SK-MEL-5 (cell line): Measurements from ENCODE around the gene FBLN1. TPM values are rescaled to one million over a fixed set of nuclear protein-coding genes. Genes with fewer than 3 reads are reported as not detected.
"Not testable (repeated sequence)": the region's sequence is repeated elsewhere in the genome, so short reads cannot be mapped to it uniquely, and the experiment has no call there.

Source experiments
- DNase-seq: peaks from one replicate; pipeline ENCODE4 v3.0.0-alpha.2; 2016; ENCODE audit warnings: low read depth, low spot score
- in situ Hi-C: cut with HindIII; loops from 2 replicates; pipeline ENCODE4 v1.10.0; 2016; ENCODE audit warnings: low sequenced_read_pairs, high pct_unique_total_duplicates, low pct_unique_long_range_greater_than_20kb
- total RNA-seq: library from RNA; depleted of rRNA; stranded (reverse); fragments of >200 nt; shearing (Covaris generic); gene quantifications from 2 replicates; pipeline ENCODE4 v1.2.3, GENCODE V29; 2014

Gene FBLN1
- total RNA-seq, 1 experiment from 2014 or later, result 10.1 TPM

DNA sequence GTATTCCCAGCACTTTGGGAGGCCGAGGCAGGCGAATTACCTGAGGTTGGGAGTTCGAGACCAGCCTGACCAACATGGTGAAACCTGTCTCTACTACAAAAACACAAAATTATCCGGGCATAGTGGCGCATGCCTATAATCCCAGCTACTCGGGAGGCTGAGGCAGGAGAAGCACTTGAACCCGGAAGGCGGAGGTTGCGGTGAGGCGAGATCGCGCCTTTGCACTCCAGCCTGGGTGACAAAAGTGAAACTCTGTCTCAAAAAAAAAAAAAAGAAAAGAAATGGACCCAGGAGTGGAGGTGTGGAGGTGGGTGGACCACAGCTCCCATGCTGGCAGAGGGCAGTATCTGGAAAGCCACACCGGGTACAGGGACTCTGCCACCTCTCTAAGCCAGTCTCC is 7.1 kb upstream of the FBLN1 start:
- in situ Hi-C loops, DNase-seq: not testable (repeated sequence)

GRCh38 chr22:45496451-45496941 is 6.2 kb upstream of the FBLN1 start:
- no peak for DNase-seq
- in situ Hi-C loops, result no loop called here

GRCh38 chr22:45497351-45498145 is 5.1 kb upstream of the FBLN1 start:
- in situ Hi-C loops, result no loop called here
- DNase-seq, result no peak

DNA sequence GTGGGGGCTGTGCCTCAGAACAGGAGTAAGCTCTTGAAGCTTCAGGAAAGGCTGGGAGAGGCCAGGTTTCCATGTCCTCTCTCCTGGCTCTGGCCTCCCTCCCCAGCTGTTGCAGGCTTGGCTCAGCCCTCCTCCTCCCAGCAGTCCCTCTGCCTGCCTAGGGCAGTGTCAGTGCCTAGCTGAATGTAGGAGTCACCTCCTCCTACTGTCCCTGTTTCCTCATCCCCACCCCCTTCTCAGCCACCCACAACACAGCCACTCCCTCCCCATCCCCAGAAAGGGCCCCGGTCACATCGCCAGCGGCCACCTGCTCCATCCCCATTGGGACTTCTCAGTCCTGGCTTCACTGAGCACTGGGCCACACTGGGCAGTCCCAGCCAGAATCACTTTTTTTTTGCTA is 2.9 kb upstream of the FBLN1 start:
- in situ Hi-C loops, result no loop called here
- no peak for DNase-seq

DNA sequence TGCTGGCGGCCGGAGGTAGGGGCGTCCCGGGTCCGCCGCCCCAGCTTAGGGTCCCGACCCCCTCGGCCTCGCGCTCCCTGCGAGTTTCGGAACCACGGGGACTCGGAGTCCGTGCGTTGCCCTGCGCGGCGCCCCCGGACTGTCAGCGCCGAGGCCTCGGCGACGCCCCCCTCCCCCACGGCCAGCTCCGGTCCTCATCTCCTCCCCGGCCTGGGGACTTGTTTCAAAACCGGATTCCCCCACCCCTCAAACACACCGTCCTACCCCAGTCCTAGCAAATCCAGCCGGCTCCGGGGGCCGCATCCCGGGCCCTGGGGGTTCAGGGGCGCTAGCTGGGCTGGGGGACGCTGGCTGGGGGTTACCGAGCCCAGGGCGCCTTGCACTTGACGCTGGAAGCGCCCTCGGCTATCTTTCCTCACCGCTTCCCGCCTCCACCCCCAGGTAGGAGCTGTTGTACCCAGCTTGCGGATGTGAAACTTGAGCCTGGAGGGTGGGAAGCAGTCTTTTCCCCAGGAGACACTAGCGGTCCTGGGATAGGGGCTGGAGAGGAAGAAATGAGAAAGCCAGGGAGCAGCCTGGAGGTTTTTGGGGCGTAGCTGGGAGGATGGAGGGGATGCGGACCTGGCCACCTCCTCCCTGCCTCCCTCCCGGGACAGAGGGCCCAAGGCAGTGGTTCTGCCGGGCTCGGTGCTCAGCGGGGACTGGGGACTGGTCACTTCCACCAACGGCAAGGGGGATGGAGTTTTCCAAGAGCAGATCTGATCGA is 550 bp downstream of the FBLN1 start:
- DNase-seq, result no peak
- in situ Hi-C loops, result no loop called here

DNA sequence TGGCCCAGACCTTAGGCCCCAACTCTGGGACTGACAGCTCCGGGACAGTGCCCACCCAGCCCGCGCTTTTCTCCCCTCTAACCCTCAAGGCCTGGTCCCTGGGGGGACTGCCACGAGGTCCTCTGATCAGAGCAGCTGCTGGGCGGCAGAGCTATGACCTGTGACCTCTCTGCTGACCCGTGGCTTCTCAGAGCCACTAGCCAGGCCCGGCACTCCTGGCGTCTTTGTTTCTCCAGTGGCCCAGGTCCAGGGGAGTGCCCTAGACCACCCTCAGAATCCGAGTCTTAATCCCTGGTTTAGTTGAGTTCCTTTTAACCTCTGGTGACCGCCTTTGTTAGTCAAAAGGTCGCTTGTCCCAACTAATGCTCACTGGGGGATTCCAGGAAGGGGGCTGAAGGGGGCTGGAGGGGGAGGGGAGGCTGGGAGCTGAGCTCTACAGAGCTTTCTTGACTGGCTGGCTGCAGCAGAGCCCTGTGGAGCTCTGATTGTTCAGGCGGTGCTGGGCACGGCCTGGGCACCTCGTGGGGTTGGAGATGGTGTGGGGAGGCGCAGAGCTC is 1.2 kb downstream of the FBLN1 start:
- no peak for DNase-seq
- in situ Hi-C loops, result no loop called here

GRCh38 chr22:45504373-45505341 is 2.0 kb downstream of the FBLN1 start:
- DNase-seq, result no peak
- in situ Hi-C loops, result no loop called here

DNA sequence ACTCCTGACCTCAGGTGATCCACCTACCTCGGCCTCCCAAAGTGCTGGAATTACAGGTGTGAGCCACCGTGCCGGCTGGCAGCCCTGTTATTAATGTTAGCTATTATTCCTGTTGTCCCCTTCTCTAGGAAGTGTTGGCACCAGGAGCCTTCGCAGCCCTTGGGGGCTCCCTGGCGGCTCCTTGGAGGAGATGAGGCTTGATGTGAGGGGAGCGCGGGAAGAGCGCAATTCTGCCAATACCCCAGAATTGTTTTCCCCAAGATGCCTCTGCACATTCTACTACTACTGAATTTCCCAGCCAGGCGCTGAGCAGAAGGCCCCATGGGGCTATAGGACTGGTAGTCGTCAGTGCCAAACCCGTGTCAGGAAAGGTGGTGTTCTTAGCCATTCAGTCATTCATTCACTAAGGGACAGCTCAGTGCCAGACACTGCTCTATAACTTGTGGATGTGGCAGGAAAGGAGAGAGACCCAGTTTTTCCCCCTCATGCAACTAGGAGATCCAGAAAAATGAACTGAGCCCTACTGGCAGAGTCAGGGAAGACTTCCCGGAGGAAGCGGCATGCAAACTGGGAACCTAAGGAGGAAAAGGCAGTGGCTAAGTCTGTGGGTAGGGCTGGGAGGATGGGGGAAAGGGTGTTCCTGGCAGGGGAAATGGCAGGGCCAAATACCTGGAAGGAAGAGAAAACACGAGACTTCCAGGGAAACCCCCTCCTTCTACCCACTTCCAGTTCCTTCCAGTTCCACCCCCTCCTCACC is 3.5 kb downstream of the FBLN1 start:
- in situ Hi-C loops, result no loop called here
- no peak for DNase-seq

- DNase-seq, result no peak
- in situ Hi-C loops, result no loop called here
Observed at GRCh38 chr22:45506816-45507360, 4.2 kb downstream of the FBLN1 start.

DNA sequence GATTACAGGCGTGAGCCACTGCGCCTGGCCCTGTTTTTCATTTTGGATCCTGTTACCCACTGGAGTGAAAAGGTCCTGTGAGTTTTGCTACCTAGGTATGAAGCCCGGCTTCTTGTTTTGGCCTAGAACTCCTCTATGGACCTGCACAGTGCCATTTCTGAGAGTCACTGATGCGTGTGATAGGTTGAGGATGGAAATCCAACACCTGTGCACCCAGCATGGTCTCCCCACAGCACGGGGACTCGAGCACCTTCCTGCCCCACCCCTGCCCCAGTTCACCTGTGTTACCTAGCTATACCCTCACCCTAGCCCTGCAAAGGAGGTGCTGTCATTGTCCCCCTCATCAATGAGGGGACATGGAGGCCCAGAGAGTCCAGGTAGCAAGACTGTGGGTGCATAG is 5.1 kb downstream of the FBLN1 start:
- in situ Hi-C loops, result no loop called here
- DNase-seq, result no peak

DNA sequence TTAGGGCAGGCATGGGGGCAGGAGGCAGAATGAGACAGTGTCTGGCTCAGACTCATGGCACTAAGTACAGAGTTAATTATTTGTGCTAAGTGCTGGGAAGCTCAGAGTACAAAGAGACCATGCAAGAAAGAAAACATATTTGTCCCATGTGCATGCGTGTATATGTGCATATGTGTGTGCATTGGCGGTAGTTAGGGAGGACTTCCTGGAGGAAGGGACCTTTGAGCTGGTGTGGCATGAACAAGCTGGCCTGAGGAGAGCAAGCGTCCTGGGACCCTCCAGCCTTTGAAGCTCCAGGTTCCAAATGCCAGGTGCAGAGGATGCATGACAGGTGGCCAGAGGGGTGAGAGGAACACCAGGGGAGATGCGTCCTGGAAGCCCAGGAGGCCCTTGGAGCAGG is 6.1 kb downstream of the FBLN1 start:
- DNase-seq, result no peak
- in situ Hi-C loops, result no loop called here

DNA sequence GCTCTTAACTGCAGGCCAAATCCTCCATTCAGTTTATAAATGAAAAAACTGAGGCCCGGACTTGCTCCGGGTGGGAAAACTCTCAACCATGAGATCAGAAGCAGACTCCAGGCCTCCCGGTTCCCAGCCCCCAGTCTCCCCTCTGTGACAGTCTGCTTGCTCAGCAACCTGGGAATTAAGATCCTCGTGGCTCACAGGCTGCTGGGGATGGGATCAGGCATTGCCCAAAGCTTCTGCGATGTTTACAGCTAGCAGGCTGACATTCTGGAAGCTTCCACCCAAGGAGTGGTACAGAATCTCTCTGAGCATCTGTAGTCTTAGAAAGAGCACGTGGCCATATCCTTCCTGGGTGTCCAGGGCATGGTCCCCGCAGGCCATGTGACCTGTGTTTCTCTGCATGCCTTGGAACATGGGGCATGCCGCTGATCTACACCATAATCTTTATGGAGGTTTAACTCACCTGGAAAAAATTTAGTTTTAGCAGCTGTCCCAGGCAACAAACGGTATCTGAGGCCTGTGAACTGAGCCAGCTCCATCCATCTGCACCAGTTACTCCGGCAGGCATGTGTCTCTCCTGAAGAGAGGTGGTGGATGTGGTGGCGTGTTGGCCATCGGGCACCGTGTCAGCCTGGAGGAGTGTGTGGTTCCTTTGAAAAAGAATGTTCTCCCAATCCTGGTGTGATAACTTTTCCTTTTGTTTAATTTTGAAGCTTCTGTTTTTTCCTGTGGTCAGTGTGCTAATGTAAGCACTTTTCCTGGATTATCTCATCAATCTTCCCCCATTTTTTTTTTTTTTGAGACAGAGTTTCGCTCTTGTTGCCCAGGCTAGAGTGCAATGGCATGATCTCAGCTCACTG is 7.9 kb downstream of the FBLN1 start:
- DNase-seq, result no peak
- in situ Hi-C loops, result no loop called here

- DNase-seq, result no peak
- in situ Hi-C loops, result no loop called here
Observed at GRCh38 chr22:45511847-45512261, 9.2 kb downstream of the FBLN1 start.

- in situ Hi-C loops, result no loop called here
- DNase-seq, result no peak
Observed at GRCh38 chr22:45512363-45512762, 9.7 kb downstream of the FBLN1 start.

GRCh38 chr22:45515676-45516075 is 13.0 kb downstream of the FBLN1 start:
- in situ Hi-C loops, result no loop called here
- no peak for DNase-seq

- in situ Hi-C loops, result no loop called here
- no peak for DNase-seq
Observed at GRCh38 chr22:45516163-45516562, 13.5 kb downstream of the FBLN1 start.
